ENCODE data around the gene CDT1. TPM values are rescaled to one million over a fixed set of nuclear protein-coding genes. Genes with fewer than 3 reads are reported as not detected.
A peak's percentile ranks its signal among the peaks of the same experiment; 100 is the strongest.

CDT1 gene
- total RNA-seq, 1 donor from 2014 or later, result 16.2 TPM

- Mint-ChIP-seq H3K27ac (ENCODE audit: unreplicated experiment) (no peak within 1 kb of the TSS), H3K4me1 (ENCODE audit: unreplicated experiment) (no peaks in the 10 kb centered on the region), H3K4me3 (ENCODE audit: unreplicated experiment) (peak within 1 kb of the TSS; percentile 89), H3K9me3 (ENCODE audit: unreplicated experiment) (no peaks in the 10 kb centered on the region), H3K27me3 (ENCODE audit: unreplicated experiment) (peaks cover 6% of the 10 kb centered on the region), H3K36me3 (ENCODE audit: low read depth, unreplicated experiment) (no peaks in the 10 kb centered on the region)
- no peak for TF ChIP-seq CTCF (IDR thresholded peaks at IDR 0.05; ENCODE audit: unreplicated experiment)
- DNase-seq (ENCODE audit: low spot score), result peak; percentile 97
Observed at GRCh38 chr16:88811769-88812512, 8.4 kb downstream of the CDT1 start, which contains the start of gene APRT. Gene APRT, minus strand, starts transcription at chr16:88811928. Its CDS starts 29 bp downstream, at chr16:88811899.

- peaks cover 6% of the 10 kb centered on the region for H3K27me3 Mint-ChIP-seq (ENCODE audit: unreplicated experiment)
- no peaks in the 10 kb centered on the region for H3K4me1 Mint-ChIP-seq (ENCODE audit: unreplicated experiment)
- TF ChIP-seq CTCF (IDR thresholded peaks at IDR 0.05; ENCODE audit: unreplicated experiment), result peak; percentile 16
- no peak overlapping the region for H3K27ac Mint-ChIP-seq (ENCODE audit: unreplicated experiment)
- DNase-seq (ENCODE audit: low spot score), result no peak
- H3K4me3 Mint-ChIP-seq (ENCODE audit: unreplicated experiment), result peak overlapping the region; percentile 65
- H3K36me3 Mint-ChIP-seq (ENCODE audit: low read depth, unreplicated experiment), result no peaks in the 10 kb centered on the region
- no peaks in the 10 kb centered on the region for H3K9me3 Mint-ChIP-seq (ENCODE audit: unreplicated experiment)
Observed at GRCh38 chr16:88812513-88813268, 9.1 kb downstream of the CDT1 start.

GRCh38 chr16:88813269-88814143 is 9.9 kb downstream of the CDT1 start:
- no peak overlapping the region for H3K27ac Mint-ChIP-seq (ENCODE audit: unreplicated experiment)
- peak overlapping the region; percentile 37 for H3K4me3 Mint-ChIP-seq (ENCODE audit: unreplicated experiment)
- DNase-seq (ENCODE audit: low spot score), result no peak
- H3K27me3 Mint-ChIP-seq (ENCODE audit: unreplicated experiment), result peaks cover 3% of the 10 kb centered on the region
- no peaks in the 10 kb centered on the region for H3K9me3 Mint-ChIP-seq (ENCODE audit: unreplicated experiment)
- H3K36me3 Mint-ChIP-seq (ENCODE audit: low read depth, unreplicated experiment), result no peaks in the 10 kb centered on the region
- no peak for TF ChIP-seq CTCF (IDR thresholded peaks at IDR 0.05; ENCODE audit: unreplicated experiment)
- no peaks in the 10 kb centered on the region for H3K4me1 Mint-ChIP-seq (ENCODE audit: unreplicated experiment)

GRCh38 chr16:88814144-88814502 is 10.5 kb downstream of the CDT1 start:
- H3K4me1 Mint-ChIP-seq (ENCODE audit: unreplicated experiment), result no peaks in the 10 kb centered on the region
- no peak overlapping the region for H3K27ac Mint-ChIP-seq (ENCODE audit: unreplicated experiment)
- H3K4me3 Mint-ChIP-seq (ENCODE audit: unreplicated experiment), result peak overlapping the region; percentile 37
- H3K9me3 Mint-ChIP-seq (ENCODE audit: unreplicated experiment), result no peaks in the 10 kb centered on the region
- TF ChIP-seq CTCF (IDR thresholded peaks at IDR 0.05; ENCODE audit: unreplicated experiment), result no peak
- peaks cover 3% of the 10 kb centered on the region for H3K27me3 Mint-ChIP-seq (ENCODE audit: unreplicated experiment)
- no peaks in the 10 kb centered on the region for H3K36me3 Mint-ChIP-seq (ENCODE audit: low read depth, unreplicated experiment)
- no peak for DNase-seq (ENCODE audit: low spot score)

Data from endothelial cell (in vitro differentiated cells).